GM18951 (cell line): ENCODE measurements around the gene FBXL13.
"Not testable (repeated sequence)": the region's sequence is repeated elsewhere in the genome, so short reads cannot be mapped to it uniquely, and the experiment has no call there.

Experiments
- POLR2A ChIP-seq: IDR thresholded peaks from 4 replicates; pipeline ENCODE4 v1.6.1; 2011; ENCODE audit warnings: mild to moderate bottlenecking; ENCODE audit not compliant: insufficient read length, insufficient read depth; ENCODE audit errors: extremely low read depth
- in situ Hi-C: fragments of 300-500 bp; cut with MboI; formaldehyde crosslinking; loops from one replicate; pipeline ENCODE4 v1.12.0; 2022; ENCODE audit warnings: low sequenced_read_pairs, mixed read lengths, inconsistent platforms; ENCODE audit not compliant: unreplicated experiment

The FBXL13 gene

GRCh38 chr7:103071000-103071399 is 3.6 kb downstream of the FBXL13 start:
- no peak for TF ChIP-seq POLR2A
- in situ Hi-C loops = no loop called here

- in situ Hi-C loops = no loop called here
- no peak for TF ChIP-seq POLR2A
These were observed 5.9 kb downstream of the FBXL13 start for GRCh38 chr7:103068414-103069403.

GRCh38 chr7:103065667-103066066 is 8.9 kb downstream of the FBXL13 start:
- in situ Hi-C loops = no loop called here
- no peak for TF ChIP-seq POLR2A

GRCh38 chr7:103063895-103064294 is 10.7 kb downstream of the FBXL13 start:
- in situ Hi-C loops = loop anchor here (5.0 kb wide), 1 partner anchor 302 kb away; no protein-coding TSS in a partner anchor
- no peak for TF ChIP-seq POLR2A

GRCh38 chr7:103059471-103059870 is 15.1 kb downstream of the FBXL13 start:
- TF ChIP-seq POLR2A = no peak
- in situ Hi-C loops = no loop called here

- in situ Hi-C loops = no loop called here
- no peak for TF ChIP-seq POLR2A
These were observed 16.5 kb downstream of the FBXL13 start for GRCh38 chr7:103058122-103058521.

GRCh38 chr7:103056006-103056405 is 18.6 kb downstream of the FBXL13 start:
- in situ Hi-C loops = not testable (repeated sequence)

- in situ Hi-C loops = no loop called here
- TF ChIP-seq POLR2A = no peak
These were observed 23.1 kb downstream of the FBXL13 start for GRCh38 chr7:103051519-103051918.

- no peak for TF ChIP-seq POLR2A
- in situ Hi-C loops = no loop called here
These were observed 25.8 kb downstream of the FBXL13 start for GRCh38 chr7:103048833-103049232.

- in situ Hi-C loops = not testable (repeated sequence)
These were observed 32.8 kb downstream of the FBXL13 start for GRCh38 chr7:103041815-103042214.

GRCh38 chr7:103037823-103038739 is 36.5 kb downstream of the FBXL13 start:
- in situ Hi-C loops = not testable (repeated sequence)

- in situ Hi-C loops = no loop called here
- TF ChIP-seq POLR2A = no peak
These were observed 37.1 kb downstream of the FBXL13 start for GRCh38 chr7:103037476-103037822.

GRCh38 chr7:103034318-103034717 is 40.3 kb downstream of the FBXL13 start:
- in situ Hi-C loops = not testable (repeated sequence)

- no peak for TF ChIP-seq POLR2A
- in situ Hi-C loops = no loop called here
These were observed 42.8 kb downstream of the FBXL13 start for GRCh38 chr7:103031781-103032180.
